GM18505 (cell line): ENCODE results near the gene KMO.
A peak's percentile ranks its signal among the peaks of the same experiment; 100 is the strongest.

Experiments used
- ATAC-seq: cut with Tn5 transposase; IDR thresholded peaks from one replicate; pipeline ENCODE4 v1.9.1; 2021; ENCODE audit not compliant: unreplicated experiment
- POLR2A ChIP-seq: IDR thresholded peaks from 4 replicates; pipeline ENCODE4 v1.6.1; 2011; ENCODE audit warnings: borderline replicate concordance; ENCODE audit not compliant: insufficient read depth, insufficient read length; ENCODE audit errors: extremely low read depth

The KMO gene

GRCh38 chr1:241591317-241591716 lies 59.1 kb downstream of the KMO start:
- no peak for TF ChIP-seq POLR2A
- no peak for ATAC-seq

- no peak for TF ChIP-seq POLR2A
- ATAC-seq = no peak
These were observed 59.6 kb downstream of the KMO start for GRCh38 chr1:241591736-241592135.

DNA sequence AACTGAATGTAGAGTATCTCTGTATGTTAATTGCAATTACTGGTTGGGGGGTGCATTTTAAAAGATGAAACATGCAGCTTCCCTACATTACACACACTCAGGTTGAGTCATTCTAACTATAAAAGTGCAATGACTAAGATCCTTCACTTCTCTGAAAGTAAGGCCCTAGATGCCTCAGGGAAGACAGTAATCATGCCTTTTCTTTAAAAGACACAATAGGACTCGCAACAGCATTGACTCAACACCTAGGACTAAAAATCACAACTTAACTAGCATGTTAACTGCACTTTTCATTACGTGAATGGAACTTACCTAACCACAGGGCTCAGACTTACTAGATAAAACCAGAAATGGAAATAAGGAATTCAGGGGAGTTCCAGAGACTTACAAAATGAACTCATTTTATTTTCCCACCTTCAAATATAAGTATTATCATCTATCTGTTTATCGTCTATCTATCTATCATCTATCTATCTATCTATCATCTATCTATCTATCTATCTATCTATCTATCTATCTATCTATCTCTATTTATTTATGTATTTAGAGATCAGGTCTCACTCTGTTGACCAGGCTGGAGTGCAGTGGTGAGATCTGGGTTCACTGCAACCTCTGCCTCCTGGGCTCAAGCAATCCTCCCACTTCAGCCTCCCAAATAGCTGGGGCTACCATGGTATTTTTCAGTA lies 60.2 kb downstream of the KMO start:
- peak; percentile 70 for ATAC-seq
- TF ChIP-seq POLR2A = no peak

GRCh38 chr1:241593186-241593585 lies 61.0 kb downstream of the KMO start:
- ATAC-seq = no peak

GRCh38 chr1:241596633-241597032 lies 64.5 kb downstream of the KMO start:
- ATAC-seq = peak; percentile 41
- TF ChIP-seq POLR2A = no peak

More at GRCh38 chr1:241593186-241593585, 61.0 kb downstream of the KMO start:
- TF ChIP-seq POLR2A = no peak

- TF ChIP-seq POLR2A = no peak
- ATAC-seq = no peak
These were observed 66.1 kb downstream of the KMO start for GRCh38 chr1:241598249-241598648.

- no peak for TF ChIP-seq POLR2A
- peak; percentile 84 for ATAC-seq
These were observed 68.3 kb downstream of the KMO start for GRCh38 chr1:241600496-241600901.

DNA sequence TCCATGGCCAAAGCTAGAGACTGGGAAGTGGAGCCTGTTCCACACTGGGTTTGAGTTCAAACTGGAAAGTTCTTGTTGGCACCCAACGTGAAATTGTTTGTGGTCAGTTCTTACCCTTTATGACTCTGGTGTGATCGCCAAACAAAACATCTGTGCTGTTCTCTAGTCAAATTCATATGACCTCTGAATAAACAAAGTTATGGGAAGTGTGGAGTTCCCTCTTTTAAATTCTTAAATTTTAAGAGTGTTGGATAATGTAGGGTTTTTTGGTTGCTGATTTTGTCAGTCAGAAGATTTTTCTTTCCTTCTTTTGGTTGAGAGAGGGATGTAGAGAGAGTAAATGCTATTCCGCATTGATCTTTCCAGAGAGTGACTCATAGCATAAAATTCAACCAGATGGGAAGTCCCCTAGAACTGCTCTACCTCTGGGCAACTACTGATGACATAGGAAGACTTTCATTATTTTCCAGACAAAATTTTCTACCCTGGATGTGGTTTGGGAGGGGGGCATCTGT lies 71.6 kb downstream of the KMO start:
- TF ChIP-seq POLR2A = no peak
- ATAC-seq = no peak

- no peak for ATAC-seq
- TF ChIP-seq POLR2A = no peak
These were observed 73.1 kb downstream of the KMO start for GRCh38 chr1:241605146-241605805.

GRCh38 chr1:241606544-241606943 lies 74.4 kb downstream of the KMO start:
- no peak for TF ChIP-seq POLR2A
- ATAC-seq = no peak

- no peak for TF ChIP-seq POLR2A
- ATAC-seq = no peak
These were observed 75.3 kb downstream of the KMO start for GRCh38 chr1:241607497-241607896.

GRCh38 chr1:241608379-241609033 lies 76.3 kb downstream of the KMO start:
- no peak for ATAC-seq
- TF ChIP-seq POLR2A = no peak

GRCh38 chr1:241610056-241610815 lies 78.1 kb downstream of the KMO start:
- ATAC-seq = no peak
- no peak for TF ChIP-seq POLR2A

- ATAC-seq = peak; percentile 87
- TF ChIP-seq POLR2A = no peak
These were observed 78.9 kb downstream of the KMO start for GRCh38 chr1:241611063-241611462.

DNA sequence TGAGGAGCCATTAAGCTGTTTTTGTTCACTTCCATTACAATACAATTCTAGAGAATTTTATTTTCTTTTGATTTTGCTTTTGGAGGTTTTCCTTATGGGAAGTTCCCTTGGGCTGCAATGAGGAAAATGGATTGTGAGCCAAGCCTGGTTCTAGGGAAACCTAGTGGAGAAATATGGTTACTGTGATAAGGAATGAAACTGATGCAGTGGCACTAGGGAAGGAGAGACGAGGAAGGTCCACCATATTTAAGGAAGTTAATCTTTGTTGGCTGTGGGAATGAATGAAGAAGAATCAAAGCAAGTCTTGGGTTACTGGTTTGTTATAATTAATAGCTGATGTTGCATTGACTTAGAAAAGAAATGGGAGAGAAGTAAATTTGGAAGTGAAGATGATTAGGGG lies 79.6 kb downstream of the KMO start:
- ATAC-seq = no peak
- TF ChIP-seq POLR2A = no peak
